SK-N-SH treated with all-trans-retinoic acid at 6 μM for 48 hours (cell line): ENCODE results near the gene IARS1.

ENCODE experiments used
- ARNTL ChIP-seq: fragments of 450-650 bp; formaldehyde crosslinking; IDR thresholded peaks from 2 replicates; pipeline ENCODE4 v1.5.0; 2020; ENCODE audit warnings: low read depth, mild to moderate bottlenecking, moderate library complexity, borderline replicate concordance
- CSRNP3 ChIP-seq: fragments of 250-450 bp; sonication (Bioruptor Pico); IDR thresholded peaks from 2 replicates; pipeline ENCODE4 v1.5.1; 2021; ENCODE audit warnings: mild to moderate bottlenecking, moderate library complexity
- ESRRG ChIP-seq: fragments of 250-450 bp; sonication (Bioruptor Pico); IDR thresholded peaks from 2 replicates; pipeline ENCODE4 v1.6.1; 2021; ENCODE audit warnings: mild to moderate bottlenecking
- GLIS3 ChIP-seq: fragments of 250-450 bp; sonication (Bioruptor Pico); IDR thresholded peaks from 2 replicates; pipeline ENCODE4 v1.5.0; 2020; ENCODE audit warnings: mild to moderate bottlenecking, moderate library complexity
- OSR1 ChIP-seq: fragments of 250-450 bp; sonication (Bioruptor Pico); IDR thresholded peaks from 2 replicates; pipeline ENCODE4 v1.8.0; 2022; ENCODE audit warnings: moderate library complexity, mild to moderate bottlenecking, inconsistent platforms
- PATZ1 ChIP-seq: fragments of 250-450 bp; sonication (Bioruptor Pico); IDR thresholded peaks from 2 replicates; pipeline ENCODE4 v1.8.0; 2020; ENCODE audit warnings: mild to moderate bottlenecking, moderate library complexity, borderline replicate concordance
- SNAI2 ChIP-seq: fragments of 250-450 bp; sonication (Bioruptor Pico); IDR thresholded peaks from 2 replicates; pipeline ENCODE4 v1.5.0; 2020; ENCODE audit warnings: mild to moderate bottlenecking, moderate library complexity
- TCF4 ChIP-seq: fragments of 250-450 bp; sonication (Bioruptor Pico); IDR thresholded peaks from 2 replicates; pipeline ENCODE4 v1.8.0; 2021; ENCODE audit warnings: mild to moderate bottlenecking, moderate library complexity, borderline replicate concordance
- TOX ChIP-seq: fragments of 250-450 bp; sonication (Bioruptor Pico); IDR thresholded peaks from 2 replicates; pipeline ENCODE4 v1.8.0; 2021; ENCODE audit warnings: mild to moderate bottlenecking, moderate library complexity, borderline replicate concordance
- TSHZ2 ChIP-seq: fragments of 250-450 bp; sonication (Bioruptor Pico); IDR thresholded peaks from 2 replicates; pipeline ENCODE4 v1.5.0; 2020; ENCODE audit warnings: mild to moderate bottlenecking, moderate library complexity
- ZFP3 ChIP-seq: fragments of 250-450 bp; sonication (Bioruptor Pico); IDR thresholded peaks from 2 replicates; pipeline ENCODE4 v1.5.0; 2020; ENCODE audit warnings: mild to moderate bottlenecking, moderate library complexity
- ZFP30 ChIP-seq: fragments of 450-650 bp; formaldehyde crosslinking; IDR thresholded peaks from 2 replicates; pipeline ENCODE4 v1.5.0; 2022; ENCODE audit warnings: mild to moderate bottlenecking, moderate library complexity
- ZNF565 ChIP-seq: fragments of 450-650 bp; formaldehyde crosslinking; conservative IDR thresholded peaks from 2 replicates; pipeline ENCODE4 v1.5.0; 2020; ENCODE audit warnings: low read depth, mild to moderate bottlenecking, moderate library complexity
- TF ChIP-seq, protein P1 (sequence below): fragments of 250-450 bp; sonication (Bioruptor Pico); IDR thresholded peaks from 2 replicates; pipeline ENCODE4 v1.5.1; 2020; ENCODE audit warnings: low read depth, mild to moderate bottlenecking, moderate library complexity

GRCh38 chr9:92254381-92255337 is 38.8 kb downstream of the IARS1 start:
- TF ChIP-seq ZFP3 (no peak), ESRRG (CRISPR knock-in tag) (no peak), GLIS3 (no peak), SNAI2 (CRISPR knock-in tag) (no peak), PATZ1 (CRISPR knock-in tag) (no peak), TCF4 (no peak), OSR1 (no peak), TSHZ2 (CRISPR knock-in tag) (no peak), TOX (CRISPR knock-in tag) (no peak), ZNF565 (CRISPR knock-in tag) (no peak), CSRNP3 (CRISPR knock-in tag) (no peak), ARNTL (CRISPR knock-in tag) (no peak), ZFP30 (CRISPR knock-in tag) (no peak)
- TF ChIP-seq, protein P1, sequence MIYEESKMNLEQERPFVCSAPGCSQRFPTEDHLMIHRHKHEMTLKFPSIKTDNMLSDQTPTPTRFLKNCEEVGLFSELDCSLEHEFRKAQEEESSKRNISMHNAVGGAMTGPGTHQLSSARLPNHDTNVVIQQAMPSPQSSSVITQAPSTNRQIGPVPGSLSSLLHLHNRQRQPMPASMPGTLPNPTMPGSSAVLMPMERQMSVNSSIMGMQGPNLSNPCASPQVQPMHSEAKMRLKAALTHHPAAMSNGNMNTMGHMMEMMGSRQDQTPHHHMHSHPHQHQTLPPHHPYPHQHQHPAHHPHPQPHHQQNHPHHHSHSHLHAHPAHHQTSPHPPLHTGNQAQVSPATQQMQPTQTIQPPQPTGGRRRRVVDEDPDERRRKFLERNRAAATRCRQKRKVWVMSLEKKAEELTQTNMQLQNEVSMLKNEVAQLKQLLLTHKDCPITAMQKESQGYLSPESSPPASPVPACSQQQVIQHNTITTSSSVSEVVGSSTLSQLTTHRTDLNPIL = no peak
